Left forelimb (tissue), 1 donor: ENCODE data around the gene PNKD.
"Not testable (repeated sequence)": the region's sequence is repeated elsewhere in the genome, so short reads cannot be mapped to it uniquely, and the experiment has no call there.

ENCODE experiments used
- DNase-seq: peaks from one replicate; pipeline ENCODE4 v3.0.0-alpha.2; 2018; ENCODE audit warnings: low spot score

PNKD gene

DNA sequence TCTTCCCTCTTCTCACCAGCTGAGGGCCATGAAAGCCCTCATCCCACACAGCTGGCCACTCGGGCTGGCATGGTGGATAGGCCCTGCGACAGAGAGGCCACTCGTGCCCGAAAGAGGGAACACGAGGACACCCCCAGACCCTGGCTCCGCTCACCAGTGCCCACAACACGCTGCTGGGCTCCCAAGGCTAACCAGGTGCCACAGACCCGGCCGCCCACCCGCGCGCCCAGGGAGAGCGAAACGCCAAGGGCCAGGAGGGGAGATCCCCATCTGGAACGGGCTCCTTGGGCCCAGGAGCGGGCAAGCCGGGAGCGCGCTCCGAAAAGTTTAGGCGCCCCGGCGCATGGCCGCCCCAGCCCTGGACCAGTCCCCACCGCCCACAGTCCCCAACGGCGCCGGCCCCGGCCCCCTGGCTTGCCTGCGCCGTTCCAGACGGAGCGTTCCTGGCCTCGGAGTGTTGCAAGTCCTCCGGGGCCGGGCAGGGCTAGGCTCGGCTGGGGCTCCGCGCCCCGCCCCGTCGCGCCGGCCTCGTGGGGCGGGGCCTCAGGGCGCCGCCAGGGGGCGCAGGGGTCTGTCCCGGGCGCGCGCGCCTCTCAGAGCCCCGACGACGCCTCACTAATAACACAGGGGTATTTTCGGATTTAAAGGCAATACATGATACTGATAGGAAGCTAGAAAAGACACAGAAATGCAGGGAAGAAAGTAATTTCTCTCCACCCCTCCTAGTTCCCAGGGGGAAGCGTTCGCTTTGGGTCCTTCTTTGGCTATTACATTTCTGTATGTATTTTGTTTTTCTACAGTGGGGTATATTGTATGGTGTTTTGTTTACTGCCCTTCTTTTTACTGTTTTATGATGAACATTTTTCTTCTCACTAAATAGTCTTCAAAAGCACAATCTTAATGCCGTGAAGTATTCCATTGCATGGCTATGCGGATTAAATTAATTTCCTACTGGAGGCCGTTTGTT, 22.0 kb downstream of the PNKD start, which contains the start of gene TMBIM1:
TSS of gene TMBIM1 (minus strand) at position 456 of the 967 bp plus-strand sequence. CDS start 10,362 bp downstream, outside the sequence.
- DNase-seq = peak; percentile 88

DNA sequence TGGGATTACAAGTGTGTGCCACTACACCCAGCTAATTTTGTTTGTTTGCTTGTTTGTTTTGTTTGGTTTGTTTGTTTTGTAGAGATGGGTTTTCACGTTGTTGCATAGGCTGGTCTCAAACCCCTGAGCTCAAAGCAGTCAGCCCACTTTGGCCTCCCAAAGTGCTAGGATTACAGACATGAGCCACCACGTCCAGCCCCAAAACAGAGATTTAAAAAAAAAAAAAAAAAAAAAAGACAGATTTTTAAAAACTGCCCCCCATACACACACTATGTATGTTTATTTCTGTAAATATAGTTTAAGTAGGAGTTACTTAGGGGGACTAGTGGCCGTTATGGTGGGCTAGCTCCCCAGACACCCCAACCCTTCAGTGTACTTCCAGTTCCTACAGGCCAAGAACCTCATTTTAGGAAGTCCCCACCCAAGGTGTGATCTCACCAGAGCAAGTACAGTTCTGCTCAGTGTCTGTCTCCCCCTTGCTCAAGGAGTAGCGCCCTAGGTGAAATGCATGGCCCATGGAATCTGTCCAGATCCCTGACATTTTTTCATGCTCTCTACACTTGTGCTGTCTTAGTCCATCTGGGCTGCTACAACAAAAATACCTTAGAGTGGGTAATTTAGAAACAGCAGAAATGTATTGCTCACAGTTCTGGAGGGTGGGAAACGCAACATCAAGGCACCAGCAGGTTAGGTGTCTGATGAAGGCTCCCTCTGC, 23.6 kb downstream of the PNKD start:
- no peak for DNase-seq

DNA sequence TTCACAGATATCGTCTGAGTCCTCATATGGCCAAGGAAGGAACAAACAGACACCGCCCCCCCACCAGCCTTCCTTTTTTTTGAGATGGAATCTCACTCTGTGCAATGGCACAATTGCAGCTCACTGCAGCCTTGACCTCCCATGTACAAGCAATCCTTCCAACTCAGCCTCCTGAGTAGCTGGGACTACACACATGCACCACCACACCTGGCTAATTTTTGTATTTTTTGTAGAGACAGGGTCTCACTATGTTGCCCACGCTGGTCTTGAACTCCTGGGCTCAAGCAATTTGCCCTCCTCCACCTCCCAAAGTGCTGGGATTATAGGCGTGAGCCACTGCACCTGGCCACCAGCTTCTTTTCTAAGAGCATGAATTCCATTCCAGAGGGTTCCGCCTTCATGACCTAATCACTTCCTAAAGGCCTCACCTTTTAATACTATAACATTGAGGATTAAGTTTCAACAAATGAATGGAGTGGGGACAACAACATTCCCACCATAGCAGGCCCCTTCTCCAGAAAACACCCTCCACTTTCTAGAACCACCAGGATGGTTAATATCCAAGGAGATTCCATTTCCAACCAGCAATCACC, 24.2 kb downstream of the PNKD start:
- no peak for DNase-seq

- DNase-seq = no peak
Measured at GRCh38 chr2:218295029-218295428, 24.7 kb downstream of the PNKD start.

- DNase-seq = no peak
Measured at GRCh38 chr2:218296200-218296599, 25.9 kb downstream of the PNKD start.

DNA sequence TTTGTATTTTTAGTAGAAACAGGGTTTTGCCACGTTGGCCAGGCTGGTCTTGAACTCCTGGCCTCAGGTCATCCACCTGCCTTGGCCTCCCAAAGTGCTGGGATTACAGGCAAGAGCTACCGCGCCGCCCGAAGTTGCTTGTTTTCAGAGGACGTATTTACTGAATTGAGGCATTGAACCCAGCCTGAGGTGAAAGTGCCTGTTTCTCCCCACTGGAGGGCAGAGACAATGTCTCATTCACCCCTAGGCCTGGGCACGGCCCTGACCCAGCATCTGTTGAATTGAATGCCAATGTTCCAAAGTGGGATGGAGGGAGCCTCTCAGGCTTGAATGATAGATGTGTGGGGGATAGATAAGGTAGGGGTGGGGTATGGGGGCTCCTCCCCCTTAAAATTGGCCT, 26.5 kb downstream of the PNKD start:
- no peak for DNase-seq

DNA sequence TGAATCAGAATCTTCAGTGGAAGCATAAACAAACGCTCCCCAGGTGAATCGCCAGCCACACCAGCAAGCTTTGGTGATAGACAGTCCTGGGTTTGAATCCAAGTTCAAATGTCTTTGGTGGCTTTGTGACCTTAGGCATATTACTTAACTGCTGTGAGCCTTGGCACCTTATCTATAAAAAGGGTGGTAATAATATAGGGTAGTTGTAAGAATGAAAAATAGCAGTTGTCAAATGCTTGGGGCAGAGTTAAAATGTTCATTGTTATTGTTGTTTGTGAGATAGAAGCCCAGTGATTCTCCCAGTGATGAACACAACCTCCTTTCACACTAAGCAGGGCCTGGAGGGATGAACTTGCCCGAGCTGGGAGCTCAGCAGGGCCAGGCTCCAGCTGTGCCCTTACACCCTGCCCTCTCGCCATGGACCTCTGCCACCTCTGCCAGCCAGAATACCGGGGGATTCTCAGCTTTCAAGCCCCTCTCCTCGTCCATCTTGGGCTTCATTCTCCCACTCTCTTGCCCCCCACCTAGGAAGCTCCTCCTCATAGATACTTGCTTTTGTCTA, 28.1 kb downstream of the PNKD start:
- no peak for DNase-seq

DNA sequence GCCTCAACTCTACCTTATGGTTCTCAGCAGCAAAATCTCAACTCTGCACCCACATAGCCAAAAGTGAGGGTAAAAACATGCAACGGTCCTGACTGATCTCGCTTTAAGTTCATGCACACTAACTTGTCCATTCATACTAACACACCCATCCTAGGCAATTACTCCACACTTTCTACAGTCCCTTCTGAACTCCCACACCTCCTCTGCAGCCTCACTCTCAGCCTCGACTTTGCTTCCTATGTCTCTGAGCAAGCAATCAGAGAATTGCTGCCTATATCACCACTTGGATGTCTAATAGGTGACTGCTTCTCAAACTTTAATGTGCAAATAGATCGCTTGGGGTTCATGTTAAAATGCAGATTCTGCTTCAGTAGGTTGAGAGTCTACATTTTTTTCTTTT, 29.8 kb downstream of the PNKD start:
- no peak for DNase-seq

- DNase-seq = peak; percentile 79
Measured at GRCh38 chr2:218301176-218301819, 31.0 kb downstream of the PNKD start.

DNA sequence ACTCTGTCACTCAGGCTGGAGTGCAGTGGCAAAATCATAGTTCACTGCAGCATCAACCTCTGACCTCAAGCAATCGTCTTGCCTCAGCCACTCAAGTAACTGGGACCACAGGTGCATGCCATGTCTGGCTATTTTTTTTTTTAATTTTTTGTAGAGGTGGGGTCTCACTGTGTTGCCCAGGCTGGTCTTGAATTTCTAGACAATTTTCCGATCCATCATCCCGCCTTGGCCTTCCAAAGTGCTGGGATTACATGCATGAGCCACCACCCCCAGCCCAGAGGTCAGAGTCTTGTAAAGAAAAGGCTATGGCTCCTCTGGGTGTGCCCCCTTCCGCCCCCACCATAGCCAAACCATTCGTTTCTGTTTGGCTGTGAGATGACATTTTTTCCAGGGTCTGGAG, 35.1 kb downstream of the PNKD start:
- DNase-seq = no peak

- DNase-seq = no peak
Measured at GRCh38 chr2:218306184-218306920, 36.0 kb downstream of the PNKD start.

GRCh38 chr2:218307415-218308090, 37.2 kb downstream of the PNKD start:
- no peak for DNase-seq

- DNase-seq = no peak
Measured at GRCh38 chr2:218310853-218311540, 40.7 kb downstream of the PNKD start.

DNA sequence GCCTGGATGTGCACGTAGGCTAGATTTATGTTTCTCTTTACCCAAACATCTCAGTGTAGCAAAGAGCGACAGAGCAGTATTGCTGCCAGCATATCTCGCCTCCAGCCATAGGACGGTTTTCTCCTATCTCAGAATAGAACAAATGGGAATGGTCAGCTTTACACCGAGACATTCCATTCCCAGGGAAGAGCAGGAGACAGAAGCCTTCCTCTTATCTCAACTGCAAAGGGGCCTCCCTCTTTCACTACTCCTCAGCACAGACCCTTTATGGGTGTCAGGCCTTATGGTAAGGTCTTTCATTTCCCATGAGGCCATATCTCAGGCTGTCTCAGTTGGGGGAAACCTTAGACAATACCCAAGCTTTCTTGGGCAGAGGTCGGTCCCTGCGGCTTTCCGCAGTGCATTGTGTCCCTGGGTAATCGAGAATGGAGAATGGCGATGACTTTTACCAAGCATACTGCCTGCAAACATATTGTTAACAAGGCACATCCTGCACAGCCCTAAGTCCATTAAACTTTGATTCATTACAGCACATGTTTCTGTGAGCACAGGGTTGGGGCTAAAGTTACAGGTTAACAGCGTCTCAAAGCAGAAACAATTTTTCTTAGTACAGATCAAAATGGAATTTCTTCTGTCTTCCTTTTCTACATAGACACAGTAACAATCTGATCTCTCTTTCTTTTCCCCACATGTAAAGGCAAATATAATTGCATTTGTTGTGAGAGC, 41.4 kb downstream of the PNKD start:
- not testable (repeated sequence) for DNase-seq

- no peak for DNase-seq
Measured at GRCh38 chr2:218312267-218312756, 42.0 kb downstream of the PNKD start.

DNA sequence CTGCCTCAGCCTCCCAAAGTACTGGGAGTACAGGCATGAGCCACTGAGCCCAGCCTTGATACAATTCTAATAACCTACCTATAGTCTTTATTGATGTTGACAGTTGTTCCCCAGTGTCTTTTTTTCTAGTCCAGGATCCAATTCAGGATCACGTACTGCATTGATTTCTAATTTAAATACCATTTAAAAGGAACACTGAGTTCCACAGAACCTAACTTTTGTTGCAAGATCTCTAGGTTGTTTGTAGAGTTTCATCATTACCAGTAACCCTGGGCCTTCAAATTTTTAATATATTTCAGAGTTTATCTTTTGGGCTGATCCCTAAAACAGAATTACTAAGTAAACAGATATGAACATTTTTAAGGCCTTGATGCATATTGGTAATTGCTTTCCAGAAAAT, 43.0 kb downstream of the PNKD start:
- no peak for DNase-seq

- not testable (repeated sequence) for DNase-seq
Measured at GRCh38 chr2:218314764-218315163, 44.4 kb downstream of the PNKD start.

DNA sequence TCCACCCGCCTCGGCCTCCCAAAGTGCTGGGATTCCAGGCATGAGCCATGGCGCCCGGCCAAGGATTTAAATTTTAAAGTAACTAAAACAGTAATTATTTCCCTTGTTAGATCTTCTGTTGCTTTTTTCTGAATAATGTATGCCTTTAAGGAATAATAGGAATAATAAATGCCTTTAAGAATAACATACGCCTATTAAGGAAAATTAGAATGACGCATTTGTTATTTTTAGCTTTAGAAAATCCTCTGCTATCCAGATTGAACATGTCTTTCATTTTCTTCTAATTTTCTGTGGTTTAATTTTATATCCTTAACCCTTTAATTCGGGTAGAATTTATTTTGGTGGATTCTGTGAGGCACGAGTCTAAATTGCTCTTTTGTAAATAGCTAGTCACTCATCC, 45.1 kb downstream of the PNKD start:
- no peak for DNase-seq

DNA sequence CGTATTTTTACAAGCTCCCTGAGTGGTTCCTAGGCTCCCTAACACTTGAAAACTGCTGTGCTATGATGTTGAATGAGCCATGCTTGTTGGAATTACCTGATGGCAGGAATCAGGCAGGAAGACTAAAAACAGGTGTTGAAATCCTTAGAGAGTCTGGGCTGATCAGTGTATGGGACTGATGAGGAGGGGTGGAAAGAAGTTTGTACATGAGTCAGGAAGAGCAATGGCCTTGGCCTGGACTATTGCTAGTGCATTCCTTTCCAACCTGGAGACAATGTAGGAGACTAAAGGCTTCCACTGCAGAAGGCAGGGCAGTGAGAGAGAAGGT, 46.9 kb downstream of the PNKD start:
- no peak for DNase-seq
